HL-60 (cell line): ENCODE data around the gene BMX.

Experiments
- POLR2AphosphoS5 ChIP-seq: IDR thresholded peaks from 2 replicates; pipeline ENCODE4 v1.6.1; 2012; ENCODE audit warnings: low read depth
- TF ChIP-seq, protein P1 (sequence below): IDR thresholded peaks from one replicate; pipeline ENCODE4 v1.5.1; 2011; ENCODE audit warnings: low read length, control low read depth, inconsistent platforms; ENCODE audit not compliant: insufficient read depth

DNA sequence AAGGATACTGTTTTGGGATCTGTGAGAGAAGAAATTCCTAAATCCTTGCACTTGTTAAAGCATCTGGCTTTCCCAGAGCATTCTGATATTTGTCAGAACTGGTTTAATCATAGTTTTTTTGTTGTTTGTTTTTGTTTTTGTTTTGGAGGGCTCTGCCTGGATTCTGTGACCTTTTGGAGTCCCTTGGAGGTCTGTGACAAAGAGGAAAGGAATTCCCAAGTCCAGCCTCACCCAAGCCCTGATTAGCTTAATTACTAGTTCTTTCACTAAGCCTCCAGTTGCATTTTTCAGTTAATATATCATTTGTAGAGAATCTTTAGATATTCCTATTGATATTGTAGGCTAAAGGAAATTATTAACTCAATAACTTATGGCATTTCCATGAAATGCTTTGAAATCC is 99.4 kb downstream of the BMX start:
- TF ChIP-seq, protein P1, sequence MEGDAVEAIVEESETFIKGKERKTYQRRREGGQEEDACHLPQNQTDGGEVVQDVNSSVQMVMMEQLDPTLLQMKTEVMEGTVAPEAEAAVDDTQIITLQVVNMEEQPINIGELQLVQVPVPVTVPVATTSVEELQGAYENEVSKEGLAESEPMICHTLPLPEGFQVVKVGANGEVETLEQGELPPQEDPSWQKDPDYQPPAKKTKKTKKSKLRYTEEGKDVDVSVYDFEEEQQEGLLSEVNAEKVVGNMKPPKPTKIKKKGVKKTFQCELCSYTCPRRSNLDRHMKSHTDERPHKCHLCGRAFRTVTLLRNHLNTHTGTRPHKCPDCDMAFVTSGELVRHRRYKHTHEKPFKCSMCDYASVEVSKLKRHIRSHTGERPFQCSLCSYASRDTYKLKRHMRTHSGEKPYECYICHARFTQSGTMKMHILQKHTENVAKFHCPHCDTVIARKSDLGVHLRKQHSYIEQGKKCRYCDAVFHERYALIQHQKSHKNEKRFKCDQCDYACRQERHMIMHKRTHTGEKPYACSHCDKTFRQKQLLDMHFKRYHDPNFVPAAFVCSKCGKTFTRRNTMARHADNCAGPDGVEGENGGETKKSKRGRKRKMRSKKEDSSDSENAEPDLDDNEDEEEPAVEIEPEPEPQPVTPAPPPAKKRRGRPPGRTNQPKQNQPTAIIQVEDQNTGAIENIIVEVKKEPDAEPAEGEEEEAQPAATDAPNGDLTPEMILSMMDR: no peak
- TF ChIP-seq POLR2AphosphoS5: no peak
